ELF-1 (cell line): Measurements from ENCODE around the gene RBMS3.
A peak's percentile ranks its signal among the peaks of the same experiment; 100 is the strongest.

ENCODE experiments used
- DNase-seq: peaks from one replicate; pipeline ENCODE4 v3.0.0-alpha.2; 2016; ENCODE audit warnings: low read depth, low spot score

Gene RBMS3

GRCh38 chr3:29887451-29887850 lies 606.6 kb downstream of the RBMS3 start:
- no peak for DNase-seq

- no peak for DNase-seq
These were observed 608.3 kb downstream of the RBMS3 start for GRCh38 chr3:29889215-29889614.

GRCh38 chr3:29890801-29891200 lies 609.9 kb downstream of the RBMS3 start:
- no peak for DNase-seq

- DNase-seq = no peak
These were observed 612.2 kb downstream of the RBMS3 start for GRCh38 chr3:29892976-29893554.

GRCh38 chr3:29896856-29897255 lies 616.0 kb downstream of the RBMS3 start:
- no peak for DNase-seq

GRCh38 chr3:29898171-29898965 lies 617.5 kb downstream of the RBMS3 start:
- no peak for DNase-seq

GRCh38 chr3:29899021-29899420 lies 618.1 kb downstream of the RBMS3 start:
- DNase-seq = no peak

- no peak for DNase-seq
These were observed 620.2 kb downstream of the RBMS3 start for GRCh38 chr3:29901097-29901496.

GRCh38 chr3:29903600-29903999 lies 622.7 kb downstream of the RBMS3 start:
- no peak for DNase-seq

- DNase-seq = no peak
These were observed 626.0 kb downstream of the RBMS3 start for GRCh38 chr3:29906906-29907305.

- DNase-seq = no peak
These were observed 631.9 kb downstream of the RBMS3 start for GRCh38 chr3:29912600-29913288.

- no peak for DNase-seq
These were observed 634.1 kb downstream of the RBMS3 start for GRCh38 chr3:29914861-29915524.

GRCh38 chr3:29919571-29919970 lies 638.7 kb downstream of the RBMS3 start:
- no peak for DNase-seq

- peak; percentile 16 for DNase-seq
These were observed 642.3 kb downstream of the RBMS3 start for GRCh38 chr3:29922992-29923746.

- DNase-seq = no peak
These were observed 644.1 kb downstream of the RBMS3 start for GRCh38 chr3:29924783-29925561.

GRCh38 chr3:29926378-29926777 lies 645.5 kb downstream of the RBMS3 start:
- no peak for DNase-seq

GRCh38 chr3:29932696-29933325 lies 651.9 kb downstream of the RBMS3 start:
- no peak for DNase-seq

GRCh38 chr3:29933802-29934490 lies 653.1 kb downstream of the RBMS3 start:
- DNase-seq = no peak

- DNase-seq = no peak
These were observed 653.9 kb downstream of the RBMS3 start for GRCh38 chr3:29934751-29935150.

- no peak for DNase-seq
These were observed 655.2 kb downstream of the RBMS3 start for GRCh38 chr3:29936054-29936453.
